ENCODE results near the gene AMIGO2. TPM values are rescaled to one million over a fixed set of nuclear protein-coding genes. Genes with fewer than 3 reads are reported as not detected.

Gene AMIGO2
- total and polyA plus RNA-seq, 9 of the 15 experiments (the other 6 are each of a cell fraction or from before 2014, with no cell fraction given), result 2.0 to 8.3 (median 3.8) TPM

DNA sequence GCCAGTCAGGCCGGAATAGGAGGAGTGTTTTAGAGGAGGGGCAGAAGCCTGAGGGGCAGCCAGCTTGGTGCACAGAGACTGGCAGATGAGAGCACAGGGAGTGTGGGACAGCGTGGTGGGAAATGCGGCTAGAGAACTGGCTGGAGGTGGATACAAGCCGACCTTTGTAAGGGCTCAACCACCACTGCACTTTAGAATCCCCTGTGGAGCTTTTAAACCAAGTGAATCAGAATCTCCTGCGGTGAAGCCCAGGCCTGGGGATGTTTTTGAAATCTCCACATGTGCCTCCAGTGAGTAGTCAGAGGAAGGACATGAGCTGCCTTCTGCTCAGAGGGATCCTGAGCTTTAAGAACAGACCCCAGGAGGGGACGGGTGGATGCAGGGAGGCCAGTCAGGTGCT lies 11.2 kb downstream of the AMIGO2 start:
- H3K27me3 ChIP-seq (ENCODE audit: control insufficient read depth in 2 of 2, insufficient read depth in 2 of 2, low read length in 2 of 2), result no peaks in the 10 kb centered on the region
- no peak overlapping the region for H3K9ac ChIP-seq (ENCODE audit: insufficient read depth in 1 of 2, low read depth in 2 of 2, low read length in 2 of 2)
- CTCF ChIA-PET (ENCODE audit: low intra/inter-chr PET ratio), result no interaction called here
- H3K4me2 ChIP-seq (ENCODE audit: insufficient read depth, low read length), result no peak overlapping the region
- POLR2A ChIA-PET, result interaction anchor here (0.6 to 4.1 kb wide), 3 partner anchors 11 to 483 kb away, joined by 3 to 21 read pairs (median 4); partner anchors contain the start of genes AMIGO2 and PCED1B
- H3K79me2 ChIP-seq (ENCODE audit: control insufficient read depth, insufficient read depth, low read length), result no peaks in the 10 kb centered on the region
- TF ChIP-seq WHSC1 (IDR thresholded peaks at IDR 0.05; ENCODE audit: low read length), result no peak
- TF ChIP-seq MEF2D (tag; conservative IDR thresholded peaks at IDR 0.05; ENCODE audit: low read depth), result no peak
- TF ChIP-seq, protein P1, sequence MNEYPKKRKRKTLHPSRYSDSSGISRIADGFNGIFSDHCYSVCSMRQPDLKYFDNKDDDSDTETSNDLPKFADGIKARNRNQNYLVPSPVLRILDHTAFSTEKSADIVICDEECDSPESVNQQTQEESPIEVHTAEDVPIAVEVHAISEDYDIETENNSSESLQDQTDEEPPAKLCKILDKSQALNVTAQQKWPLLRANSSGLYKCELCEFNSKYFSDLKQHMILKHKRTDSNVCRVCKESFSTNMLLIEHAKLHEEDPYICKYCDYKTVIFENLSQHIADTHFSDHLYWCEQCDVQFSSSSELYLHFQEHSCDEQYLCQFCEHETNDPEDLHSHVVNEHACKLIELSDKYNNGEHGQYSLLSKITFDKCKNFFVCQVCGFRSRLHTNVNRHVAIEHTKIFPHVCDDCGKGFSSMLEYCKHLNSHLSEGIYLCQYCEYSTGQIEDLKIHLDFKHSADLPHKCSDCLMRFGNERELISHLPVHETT (CRISPR knock-in tag; conservative IDR thresholded peaks at IDR 0.05 in 1 of 2, IDR thresholded peaks at IDR 0.05 in 1 of 2), result no peak
- TF ChIP-seq PCBP2 (IDR thresholded peaks at IDR 0.05; ENCODE audit: low read depth, low read length, poor library complexity, severe bottlenecking), result no peak
- TF ChIP-seq, protein P2, sequence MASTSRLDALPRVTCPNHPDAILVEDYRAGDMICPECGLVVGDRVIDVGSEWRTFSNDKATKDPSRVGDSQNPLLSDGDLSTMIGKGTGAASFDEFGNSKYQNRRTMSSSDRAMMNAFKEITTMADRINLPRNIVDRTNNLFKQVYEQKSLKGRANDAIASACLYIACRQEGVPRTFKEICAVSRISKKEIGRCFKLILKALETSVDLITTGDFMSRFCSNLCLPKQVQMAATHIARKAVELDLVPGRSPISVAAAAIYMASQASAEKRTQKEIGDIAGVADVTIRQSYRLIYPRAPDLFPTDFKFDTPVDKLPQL (IDR thresholded peaks at IDR 0.05; ENCODE audit: extremely low read depth, insufficient read length), result no peak
- TF ChIP-seq NFYB (IDR thresholded peaks at IDR 0.05; ENCODE audit: extremely low read depth, insufficient read length), result no peak
- TF ChIP-seq POLR2H (tag; IDR thresholded peaks at IDR 0.05; ENCODE audit: low read depth), result no peak
- TF ChIP-seq RBM14 (IDR thresholded peaks at IDR 0.05; ENCODE audit: borderline replicate concordance, insufficient read depth, low read depth, low read length), result no peak
- in situ Hi-C loops (cut with MboI) (no loop called here), intact Hi-C loops (cut with micrococcal nuclease) (no loop called here)
- no peak overlapping the region for H2AFZ ChIP-seq (ENCODE audit: low read depth, low read length)
- H3K27ac ChIP-seq (ENCODE audit: extremely low read depth, low read depth, low read length), result no peak overlapping the region
- H3K36me3 ChIP-seq (ENCODE audit: control insufficient read depth, insufficient read depth, low read length), result no peaks in the 10 kb centered on the region
- BruUV-seq (replicated peaks), result no TSS peak
- no peaks in the 10 kb centered on the region for H4K20me1 ChIP-seq (replicated peaks; ENCODE audit: control insufficient read depth, insufficient read depth, low read length)
- no peak overlapping the region for H3K4me3 ChIP-seq
- H3K4me1 ChIP-seq (replicated peaks in 1 of 2; ENCODE audit: control insufficient read depth in 2 of 2, insufficient read depth in 2 of 2, low read length in 2 of 2), result no peaks in the 10 kb centered on the region
- WGBS (ENCODE audit: insufficient coverage, low coverage, missing lambda C conversion rate), result 25% methylated on average over 6 of the region's 6 CpGs
- no peaks in the 10 kb centered on the region for H3K9me3 ChIP-seq (replicated peaks; ENCODE audit: control insufficient read depth, insufficient read depth, low read depth, low read length)
- ATAC-seq, result no peak
- no peaks in the 10 kb centered on the region for H3K9me1 ChIP-seq (ENCODE audit: control insufficient read depth, insufficient read depth, low read length)
- DNase-seq (ENCODE audit: extremely low read depth in 1 of 4, low spot score in 3 of 4), result no peak
- FAIRE-seq, result no peak
